Measurements from ENCODE around the gene MCOLN2. TPM values are rescaled to one million over a fixed set of nuclear protein-coding genes. Genes with fewer than 3 reads are reported as not detected.

MCOLN2 gene
- polyA plus RNA-seq, 1 of the 3 experiments (the other 2 are of a cell fraction), result not detected

GRCh38 chr1:85024736-85025135 lies 27.8 kb upstream of the MCOLN2 start:
- Histone ChIP-seq H3F3A (replicated peaks; ENCODE audit: insufficient read depth) (no peaks in the 10 kb centered on the region), H3K4me3 (ENCODE audit: low read depth in 2 of 2, low read length in 1 of 2) (no peak overlapping the region), H2AFZ (ENCODE audit: low read depth) (no peak overlapping the region), H3K36me3 (replicated peaks in 1 of 2; ENCODE audit: control insufficient read depth in 1 of 2, insufficient read depth in 2 of 2, low read length in 1 of 2) (no peaks in the 10 kb centered on the region), H3K79me2 (ENCODE audit: insufficient read depth) (no peaks in the 10 kb centered on the region), H3K9me3 (no peaks in the 10 kb centered on the region), H4K20me1 (ENCODE audit: insufficient read depth) (no peaks in the 10 kb centered on the region), H3K4me1 (ENCODE audit: control insufficient read depth in 1 of 2, insufficient read depth in 2 of 2, low read depth in 1 of 2, low read length in 1 of 2) (no peaks in the 10 kb centered on the region), H3K9me2 (no peaks in the 10 kb centered on the region), H3K27ac (ENCODE audit: low read depth in 2 of 2, low read length in 1 of 2) (no peak overlapping the region), H3K27me3 (ENCODE audit: insufficient read depth) (peaks cover 4% of the 10 kb centered on the region; the same call in 1 of the 2 replicates), H3K4me2 (no peak overlapping the region), H3K9ac (no peak overlapping the region)
- ChIA-PET CTCF (interaction anchor here (1.2 to 2.6 kb wide), 2 partner anchors 76 to 80 kb away, joined by 5 to 11 read pairs; no protein-coding TSS in a partner anchor), POLR2A (no interaction called here)
- TF ChIP-seq, protein P1, sequence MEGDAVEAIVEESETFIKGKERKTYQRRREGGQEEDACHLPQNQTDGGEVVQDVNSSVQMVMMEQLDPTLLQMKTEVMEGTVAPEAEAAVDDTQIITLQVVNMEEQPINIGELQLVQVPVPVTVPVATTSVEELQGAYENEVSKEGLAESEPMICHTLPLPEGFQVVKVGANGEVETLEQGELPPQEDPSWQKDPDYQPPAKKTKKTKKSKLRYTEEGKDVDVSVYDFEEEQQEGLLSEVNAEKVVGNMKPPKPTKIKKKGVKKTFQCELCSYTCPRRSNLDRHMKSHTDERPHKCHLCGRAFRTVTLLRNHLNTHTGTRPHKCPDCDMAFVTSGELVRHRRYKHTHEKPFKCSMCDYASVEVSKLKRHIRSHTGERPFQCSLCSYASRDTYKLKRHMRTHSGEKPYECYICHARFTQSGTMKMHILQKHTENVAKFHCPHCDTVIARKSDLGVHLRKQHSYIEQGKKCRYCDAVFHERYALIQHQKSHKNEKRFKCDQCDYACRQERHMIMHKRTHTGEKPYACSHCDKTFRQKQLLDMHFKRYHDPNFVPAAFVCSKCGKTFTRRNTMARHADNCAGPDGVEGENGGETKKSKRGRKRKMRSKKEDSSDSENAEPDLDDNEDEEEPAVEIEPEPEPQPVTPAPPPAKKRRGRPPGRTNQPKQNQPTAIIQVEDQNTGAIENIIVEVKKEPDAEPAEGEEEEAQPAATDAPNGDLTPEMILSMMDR (IDR thresholded peaks at IDR 0.05), result no peak
- TF ChIP-seq EP300 (IDR thresholded peaks at IDR 0.05; ENCODE audit: borderline replicate concordance in 1 of 2, low read depth in 1 of 2, low read length in 1 of 2) (no peak), JUND (IDR thresholded peaks at IDR 0.05) (no peak), RXRA (IDR thresholded peaks at IDR 0.05; ENCODE audit: borderline replicate concordance, low read depth) (no peak), MEF2A (IDR thresholded peaks at IDR 0.05; ENCODE audit: borderline replicate concordance, low read depth) (no peak), FOXJ3 (CRISPR knock-in tag; IDR thresholded peaks at IDR 0.05) (no peak), POLR2AphosphoS5 (IDR thresholded peaks at IDR 0.05; ENCODE audit: low read depth, low read length) (no peak), RAD21 (IDR thresholded peaks at IDR 0.05; ENCODE audit: low read length) (no peak), FOXM1 (IDR thresholded peaks at IDR 0.05; ENCODE audit: low read depth) (no peak)
- TF ChIP-seq, protein P2, sequence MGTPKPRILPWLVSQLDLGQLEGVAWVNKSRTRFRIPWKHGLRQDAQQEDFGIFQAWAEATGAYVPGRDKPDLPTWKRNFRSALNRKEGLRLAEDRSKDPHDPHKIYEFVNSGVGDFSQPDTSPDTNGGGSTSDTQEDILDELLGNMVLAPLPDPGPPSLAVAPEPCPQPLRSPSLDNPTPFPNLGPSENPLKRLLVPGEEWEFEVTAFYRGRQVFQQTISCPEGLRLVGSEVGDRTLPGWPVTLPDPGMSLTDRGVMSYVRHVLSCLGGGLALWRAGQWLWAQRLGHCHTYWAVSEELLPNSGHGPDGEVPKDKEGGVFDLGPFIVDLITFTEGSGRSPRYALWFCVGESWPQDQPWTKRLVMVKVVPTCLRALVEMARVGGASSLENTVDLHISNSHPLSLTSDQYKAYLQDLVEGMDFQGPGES (IDR thresholded peaks at IDR 0.05; ENCODE audit: low read depth, low read length), result no peak
- TF ChIP-seq, protein P3, sequence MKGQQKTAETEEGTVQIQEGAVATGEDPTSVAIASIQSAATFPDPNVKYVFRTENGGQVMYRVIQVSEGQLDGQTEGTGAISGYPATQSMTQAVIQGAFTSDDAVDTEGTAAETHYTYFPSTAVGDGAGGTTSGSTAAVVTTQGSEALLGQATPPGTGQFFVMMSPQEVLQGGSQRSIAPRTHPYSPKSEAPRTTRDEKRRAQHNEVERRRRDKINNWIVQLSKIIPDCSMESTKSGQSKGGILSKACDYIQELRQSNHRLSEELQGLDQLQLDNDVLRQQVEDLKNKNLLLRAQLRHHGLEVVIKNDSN (IDR thresholded peaks at IDR 0.05; ENCODE audit: borderline replicate concordance, low read depth), result no peak
- TF ChIP-seq, protein P4, sequence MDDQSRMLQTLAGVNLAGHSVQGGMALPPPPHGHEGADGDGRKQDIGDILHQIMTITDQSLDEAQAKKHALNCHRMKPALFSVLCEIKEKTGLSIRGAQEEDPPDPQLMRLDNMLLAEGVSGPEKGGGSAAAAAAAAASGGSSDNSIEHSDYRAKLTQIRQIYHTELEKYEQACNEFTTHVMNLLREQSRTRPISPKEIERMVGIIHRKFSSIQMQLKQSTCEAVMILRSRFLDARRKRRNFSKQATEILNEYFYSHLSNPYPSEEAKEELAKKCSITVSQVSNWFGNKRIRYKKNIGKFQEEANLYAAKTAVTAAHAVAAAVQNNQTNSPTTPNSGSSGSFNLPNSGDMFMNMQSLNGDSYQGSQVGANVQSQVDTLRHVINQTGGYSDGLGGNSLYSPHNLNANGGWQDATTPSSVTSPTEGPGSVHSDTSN (IDR thresholded peaks at IDR 0.05), result no peak
- TF ChIP-seq, protein P5, sequence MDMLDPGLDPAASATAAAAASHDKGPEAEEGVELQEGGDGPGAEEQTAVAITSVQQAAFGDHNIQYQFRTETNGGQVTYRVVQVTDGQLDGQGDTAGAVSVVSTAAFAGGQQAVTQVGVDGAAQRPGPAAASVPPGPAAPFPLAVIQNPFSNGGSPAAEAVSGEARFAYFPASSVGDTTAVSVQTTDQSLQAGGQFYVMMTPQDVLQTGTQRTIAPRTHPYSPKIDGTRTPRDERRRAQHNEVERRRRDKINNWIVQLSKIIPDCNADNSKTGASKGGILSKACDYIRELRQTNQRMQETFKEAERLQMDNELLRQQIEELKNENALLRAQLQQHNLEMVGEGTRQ (IDR thresholded peaks at IDR 0.05; ENCODE audit: borderline replicate concordance, low read depth, low read length), result no peak
- 17% methylated on average over 3 of the region's 3 CpGs for WGBS (ENCODE audit: low lambda C conversion rate)
- DNase-seq, result no peak
